Right lobe of liver (tissue), 4 donors: ENCODE measurements around the gene CDYL2.

Experiments used
- CTCF ChIP-seq, 4 donors: fragments of 200-600 bp in 3 of 4; fragments of 450-650 bp in 1 of 4; IDR thresholded peaks; one replicate each; pipeline versions ENCODE4 v1.5.1 to v1.8.0; 2016 to 2022; ENCODE audit warnings: antibody characterized with exemption in 4 of 4, mild to moderate bottlenecking in 2 of 4
- POLR2A ChIP-seq: fragments of 450-650 bp; IDR thresholded peaks from one replicate; pipeline ENCODE4 v1.6.1; 2017; ENCODE audit warnings: antibody characterized with exemption, mild to moderate bottlenecking
- donor health status: DM: no; HTN: no; CAD: no.
- donor health status: DM: no; HTN: no; CAD: no.
- donor health status: DM: no; HTN: yes; CAD: no.

GRCh38 chr16:80656161-80656560 lies 148.2 kb downstream of the CDYL2 start:
- no peak for TF ChIP-seq CTCF (IDR thresholded peaks at IDR 0.05)
- no peak for TF ChIP-seq POLR2A
